Fibroblast of lung (primary cell): Measurements from ENCODE around the gene TSPAN2.

Experiments
- CTCF ChIP-seq, 2 donors: IDR thresholded peaks in 1 of 2; conservative IDR thresholded peaks in 1 of 2; 1 replicate in 1 of 2; 2 replicates in 1 of 2; pipeline ENCODE4 v1.5.1; 2011 to 2012; ENCODE audit warnings: low read length in 2 of 2, control low read depth in 1 of 2, inconsistent platforms in 1 of 2, low read depth in 1 of 2, mild to moderate bottlenecking in 1 of 2
- EZH2 ChIP-seq: IDR thresholded peaks from 2 replicates; pipeline ENCODE4 v1.5.1; 2012; ENCODE audit warnings: low read length, control low read depth, mild to moderate bottlenecking; ENCODE audit errors: missing control alignments

- no peak for TF ChIP-seq CTCF (conservative IDR thresholded peaks at IDR 0.05 in 1 of 2, IDR thresholded peaks at IDR 0.05 in 1 of 2; ENCODE audit: low read depth in 1 of 2, low read length in 2 of 2)
- no peak for TF ChIP-seq EZH2
These were observed 32.5 kb upstream of the TSPAN2 start for GRCh38 chr1:115121793-115122192.
